Caco-2 (cell line): ENCODE results near the gene MAN2C1. TPM values are rescaled to one million over a fixed set of nuclear protein-coding genes. Genes with fewer than 3 reads are reported as not detected.
"Not testable (repeated sequence)": the region's sequence is repeated elsewhere in the genome, so short reads cannot be mapped to it uniquely, and the experiment has no call there.

Source experiments
- BruUV-seq: library from RNA; stranded (reverse); fragments of 400-500 nt; replicated peaks from 2 replicates; lab custom pipeline; 2021; lab: Mats Ljungman, UMichigan
- CTCF ChIA-PET: fragments of 300-600 bp; sonication (Branson Sonifier 250); formaldehyde crosslinking; loops from one replicate; lab custom pipeline; 2022; ENCODE audit warnings: antibody characterized with exemption; lab: Charles Lee
- POLR2A ChIA-PET: fragments of 300-600 bp; sonication (Branson Sonifier 250); formaldehyde crosslinking; loops from one replicate; lab custom pipeline; 2022; ENCODE audit warnings: antibody characterized with exemption; lab: Charles Lee
- DNase-seq, 2 experiments: peaks; one replicate each; pipeline versions ENCODE4 v3.0.0 to v3.0.0-alpha.2; 2020 to 2022
- H3K27me3 ChIP-seq: replicated peaks from 2 replicates; pipeline ENCODE4 v1.6.0; 2011; ENCODE audit warnings: low read length; ENCODE audit not compliant: control insufficient read depth, insufficient read depth
- H3K36me3 ChIP-seq: 2 replicates; pipeline ENCODE4 v1.5.1; 2011; ENCODE audit warnings: low read length; ENCODE audit not compliant: control insufficient read depth, insufficient read depth
- H3K4me1 ChIP-seq: fragments of 250-450 bp; sonication (Bioruptor Pico); 2 replicates; pipeline ENCODE4 v1.5.1; 2020; ENCODE audit warnings: mild to moderate bottlenecking
- H3K4me3 ChIP-seq: 2 replicates; pipeline ENCODE4 v1.5.1; 2011; ENCODE audit warnings: low read depth, mild to moderate bottlenecking, control low read depth, low read length
- H3K9me3 ChIP-seq: fragments of 250-450 bp; sonication (Bioruptor Pico); 2 replicates; pipeline ENCODE4 v1.5.1; 2020; ENCODE audit warnings: mild to moderate bottlenecking, moderate library complexity
- H3K27ac Mint-ChIP-seq: one replicate; pipeline ENCODE4 v1.8.0; 2022; ENCODE audit warnings: mixed read lengths; ENCODE audit not compliant: unreplicated experiment
- H3K27me3 Mint-ChIP-seq: one replicate; pipeline ENCODE4 v1.8.0; 2022; ENCODE audit warnings: mixed read lengths; ENCODE audit not compliant: insufficient read depth, unreplicated experiment
- H3K36me3 Mint-ChIP-seq: one replicate; pipeline ENCODE4 v1.8.0; 2022; ENCODE audit warnings: mild to moderate bottlenecking, mixed read lengths; ENCODE audit not compliant: insufficient read depth, unreplicated experiment
- H3K4me1 Mint-ChIP-seq: one replicate; pipeline ENCODE4 v1.8.0; 2022; ENCODE audit warnings: low read depth, mixed read lengths; ENCODE audit not compliant: unreplicated experiment
- H3K4me3 Mint-ChIP-seq: one replicate; pipeline ENCODE4 v1.8.0; 2022; ENCODE audit warnings: mild to moderate bottlenecking, moderate library complexity, mixed read lengths; ENCODE audit not compliant: unreplicated experiment
- H3K9me3 Mint-ChIP-seq: one replicate; pipeline ENCODE4 v1.8.0; 2022; ENCODE audit warnings: mixed read lengths; ENCODE audit not compliant: unreplicated experiment
- CTCF ChIP-seq, 2 experiments: fragments of 200-600 bp in 1 of 2; IDR thresholded peaks; 1 replicate in 1 of 2; 2 replicates in 1 of 2; pipeline versions ENCODE4 v1.5.1 to v1.8.0; 2011 to 2022; ENCODE audit warnings: antibody characterized with exemption in 1 of 2, control low read depth in 1 of 2, inconsistent platforms in 1 of 2, low read depth in 1 of 2, low read length in 1 of 2, mild to moderate bottlenecking in 1 of 2, moderate library complexity in 1 of 2; ENCODE audit not compliant: insufficient read depth in 1 of 2, severe bottlenecking in 1 of 2, unreplicated experiment in 1 of 2
- intact Hi-C: fragments of 100-400 bp; cut with micrococcal nuclease; formaldehyde crosslinking; loops from one replicate; pipeline ENCODE4 v1.10.0; 2022; ENCODE audit not compliant: unreplicated experiment
- total RNA-seq: library from RNA; stranded (reverse); gene quantifications from 2 replicates; pipeline ENCODE4 v1.2.3, GENCODE V29; 2022

Gene MAN2C1
- total RNA-seq, 1 experiment from 2014 or later, result 140 TPM

- no peak overlapping the region for H3K4me3 ChIP-seq
- no peak overlapping the region for H3K27ac Mint-ChIP-seq
- peaks cover 5% of the 10 kb centered on the region for H3K4me1 Mint-ChIP-seq
- BruUV-seq, result no TSS peak
- H3K4me3 Mint-ChIP-seq, result no peak overlapping the region
- H3K9me3 Mint-ChIP-seq, result peaks cover 10% of the 10 kb centered on the region
- no peaks in the 10 kb centered on the region for H3K36me3 Mint-ChIP-seq
- no peaks in the 10 kb centered on the region for H3K36me3 ChIP-seq
- no peak for DNase-seq
- peaks cover 3% of the 10 kb centered on the region for H3K27me3 Mint-ChIP-seq
- no peaks in the 10 kb centered on the region for H3K9me3 ChIP-seq
- H3K27me3 ChIP-seq, result no peaks in the 10 kb centered on the region
- intact Hi-C loops, result no loop called here
- TF ChIP-seq CTCF (IDR thresholded peaks at IDR 0.05; ENCODE audit: insufficient read depth in 1 of 2, low read depth in 1 of 2, low read length in 1 of 2, severe bottlenecking in 1 of 2, unreplicated experiment in 1 of 2), result no peak
- CTCF ChIA-PET, result no interaction called here
- H3K4me1 ChIP-seq, result no peaks in the 10 kb centered on the region
- POLR2A ChIA-PET, result no interaction called here
These were observed 42.5 kb downstream of the MAN2C1 start for GRCh38 chr15:75325922-75326321.

DNA sequence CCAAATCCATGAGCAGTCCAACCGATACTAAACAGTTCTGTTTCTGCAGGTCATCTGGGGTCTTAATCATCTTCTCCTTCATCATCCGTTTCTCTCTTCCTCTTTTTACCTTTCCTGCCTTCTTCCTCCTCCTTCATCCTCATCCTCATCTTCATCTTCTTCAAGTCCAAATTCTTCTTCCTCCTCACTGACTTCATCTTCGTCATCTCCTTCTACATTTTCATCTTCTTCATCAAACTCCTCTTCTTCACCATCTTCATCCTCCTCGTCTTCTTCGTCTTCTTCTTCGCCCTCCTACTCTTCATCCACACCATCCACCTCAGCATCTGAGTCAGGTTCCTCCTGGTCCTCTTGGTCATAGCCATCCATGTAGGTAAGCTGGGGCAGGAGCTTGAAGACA is 46.7 kb downstream of the MAN2C1 start:
- BruUV-seq, result no TSS peak
- POLR2A ChIA-PET, result no interaction called here
- peaks cover 6% of the 10 kb centered on the region for H3K27me3 Mint-ChIP-seq
- H3K4me3 Mint-ChIP-seq, result no peak overlapping the region
- no peaks in the 10 kb centered on the region for H3K36me3 Mint-ChIP-seq
- H3K27ac Mint-ChIP-seq, result no peak overlapping the region
- DNase-seq, result no peak
- H3K36me3 ChIP-seq, result no peaks in the 10 kb centered on the region
- H3K27me3 ChIP-seq, result no peaks in the 10 kb centered on the region
- intact Hi-C loops, result no loop called here
- no peak overlapping the region for H3K4me3 ChIP-seq
- TF ChIP-seq CTCF (IDR thresholded peaks at IDR 0.05; ENCODE audit: insufficient read depth in 1 of 2, low read depth in 1 of 2, low read length in 1 of 2, severe bottlenecking in 1 of 2, unreplicated experiment in 1 of 2), result no peak
- H3K9me3 Mint-ChIP-seq, result peaks cover 10% of the 10 kb centered on the region
- no peaks in the 10 kb centered on the region for H3K4me1 ChIP-seq
- peaks cover 5% of the 10 kb centered on the region for H3K4me1 Mint-ChIP-seq
- H3K9me3 ChIP-seq, result no peaks in the 10 kb centered on the region
- CTCF ChIA-PET, result interaction anchor here (0.7 kb wide), 1 partner anchor 117 kb away, joined by 5 read pairs; no protein-coding TSS in a partner anchor

GRCh38 chr15:75319231-75319897 is 49.0 kb downstream of the MAN2C1 start:
- CTCF ChIA-PET, H3K9me3 Mint-ChIP-seq, intact Hi-C loops, H3K4me1 ChIP-seq, H3K4me1 Mint-ChIP-seq, H3K36me3 ChIP-seq, DNase-seq, H3K27me3 Mint-ChIP-seq, H3K4me3 ChIP-seq, H3K27ac Mint-ChIP-seq, H3K9me3 ChIP-seq, H3K27me3 ChIP-seq, BruUV-seq, H3K36me3 Mint-ChIP-seq, H3K4me3 Mint-ChIP-seq, POLR2A ChIA-PET: not testable (repeated sequence)
